HUES6 (cell line): ENCODE results near the gene AK4.

Experiments
- H3K27ac ChIP-seq: 2 replicates; pipeline ENCODE4 v1.7.0; 2013; ENCODE audit warnings: low read depth, mild to moderate bottlenecking, low read length, inconsistent platforms
- H3K27me3 ChIP-seq: 2 replicates; pipeline ENCODE4 v1.6.1; 2013; ENCODE audit warnings: low read length; ENCODE audit not compliant: control insufficient read depth, insufficient read depth
- H3K36me3 ChIP-seq: 2 replicates; pipeline ENCODE4 v1.6.1; 2013; ENCODE audit warnings: low read length; ENCODE audit not compliant: control insufficient read depth, insufficient read depth
- H3K4me1 ChIP-seq: 2 replicates; pipeline ENCODE4 v1.6.1; 2013; ENCODE audit warnings: low read length; ENCODE audit not compliant: control insufficient read depth, insufficient read depth
- H3K4me3 ChIP-seq: 2 replicates; pipeline ENCODE4 v1.5.1; 2013; ENCODE audit warnings: low read depth, low read length
- H3K9ac ChIP-seq: one replicate; pipeline ENCODE4 v1.6.1; 2013; ENCODE audit warnings: mild to moderate bottlenecking, low read length
- H3K9me3 ChIP-seq: 2 replicates; pipeline ENCODE4 v1.6.1; 2013; ENCODE audit warnings: low read depth, low read length; ENCODE audit not compliant: control insufficient read depth, insufficient read depth

Gene AK4

GRCh38 chr1:65254320-65255034 lies 106.5 kb downstream of the AK4 start:
- H3K9me3 ChIP-seq = no peaks in the 10 kb centered on the region
- no peak overlapping the region for H3K27ac ChIP-seq
- H3K4me1 ChIP-seq = peaks cover 10% of the 10 kb centered on the region
- H3K36me3 ChIP-seq = no peaks in the 10 kb centered on the region
- H3K9ac ChIP-seq = peak overlapping the region; percentile 66
- peak overlapping the region; percentile 85 for H3K4me3 ChIP-seq
- H3K27me3 ChIP-seq = peaks cover 24% of the 10 kb centered on the region

GRCh38 chr1:65255035-65255655 lies 107.1 kb downstream of the AK4 start:
- Histone ChIP-seq H3K4me3 (peak overlapping the region; percentile 85), H3K9me3 (no peaks in the 10 kb centered on the region), H3K27me3 (peaks cover 24% of the 10 kb centered on the region), H3K36me3 (no peaks in the 10 kb centered on the region), H3K27ac (no peak overlapping the region), H3K4me1 (peaks cover 10% of the 10 kb centered on the region), H3K9ac (peak overlapping the region; percentile 66)

GRCh38 chr1:65255656-65256050 lies 107.7 kb downstream of the AK4 start:
- peaks cover 12% of the 10 kb centered on the region for H3K4me1 ChIP-seq
- peak overlapping the region; percentile 85 for H3K4me3 ChIP-seq
- H3K9me3 ChIP-seq = no peaks in the 10 kb centered on the region
- peaks cover 24% of the 10 kb centered on the region for H3K27me3 ChIP-seq
- H3K9ac ChIP-seq = no peak overlapping the region
- no peak overlapping the region for H3K27ac ChIP-seq
- H3K36me3 ChIP-seq = no peaks in the 10 kb centered on the region

GRCh38 chr1:65256860-65257708 lies 109.1 kb downstream of the AK4 start:
- Histone ChIP-seq H3K4me3 (no peak overlapping the region), H3K9me3 (no peaks in the 10 kb centered on the region), H3K4me1 (peaks cover 14% of the 10 kb centered on the region), H3K27ac (no peak overlapping the region), H3K9ac (no peak overlapping the region), H3K36me3 (no peaks in the 10 kb centered on the region), H3K27me3 (peaks cover 24% of the 10 kb centered on the region)

- Histone ChIP-seq H3K9ac (no peak overlapping the region), H3K9me3 (no peaks in the 10 kb centered on the region), H3K4me3 (no peak overlapping the region)
Observed at GRCh38 chr1:65258106-65258505, 110.1 kb downstream of the AK4 start.

GRCh38 chr1:65259816-65260215 lies 111.8 kb downstream of the AK4 start:
- no peaks in the 10 kb centered on the region for H3K36me3 ChIP-seq
- no peaks in the 10 kb centered on the region for H3K9me3 ChIP-seq
- no peak overlapping the region for H3K9ac ChIP-seq
- H3K27me3 ChIP-seq = peaks cover 13% of the 10 kb centered on the region
- peaks cover 18% of the 10 kb centered on the region for H3K4me1 ChIP-seq
- H3K27ac ChIP-seq = no peak overlapping the region
- no peak overlapping the region for H3K4me3 ChIP-seq

More at GRCh38 chr1:65258106-65258505, 110.1 kb downstream of the AK4 start:
- Histone ChIP-seq H3K27ac (no peak overlapping the region), H3K36me3 (no peaks in the 10 kb centered on the region), H3K4me1 (peaks cover 14% of the 10 kb centered on the region), H3K27me3 (peaks cover 23% of the 10 kb centered on the region)

- H3K27me3 ChIP-seq = peaks cover 1% of the 10 kb centered on the region; the same call in 1 of the 2 replicates
- no peak overlapping the region for H3K27ac ChIP-seq
- peaks cover 8% of the 10 kb centered on the region for H3K4me1 ChIP-seq
- H3K4me3 ChIP-seq = no peak overlapping the region
- no peaks in the 10 kb centered on the region for H3K9me3 ChIP-seq
- no peaks in the 10 kb centered on the region for H3K36me3 ChIP-seq
- H3K9ac ChIP-seq = no peak overlapping the region
Observed at GRCh38 chr1:65260851-65261473, 113.0 kb downstream of the AK4 start.

- H3K36me3 ChIP-seq = no peaks in the 10 kb centered on the region
- peaks cover 17% of the 10 kb centered on the region for H3K4me1 ChIP-seq
- H3K9me3 ChIP-seq = no peaks in the 10 kb centered on the region
- no peak overlapping the region for H3K27ac ChIP-seq
- peaks cover 7% of the 10 kb centered on the region for H3K27me3 ChIP-seq
- no peak overlapping the region for H3K9ac ChIP-seq
- no peak overlapping the region for H3K4me3 ChIP-seq
Observed at GRCh38 chr1:65263286-65263685, 115.3 kb downstream of the AK4 start.

GRCh38 chr1:65264197-65264929 lies 116.4 kb downstream of the AK4 start:
- H3K9me3 ChIP-seq = no peaks in the 10 kb centered on the region
- H3K4me3 ChIP-seq = peak overlapping the region; percentile 62
- H3K4me1 ChIP-seq = peaks cover 18% of the 10 kb centered on the region
- H3K27ac ChIP-seq = no peak overlapping the region
- H3K9ac ChIP-seq = no peak overlapping the region
- H3K36me3 ChIP-seq = no peaks in the 10 kb centered on the region
- peaks cover 7% of the 10 kb centered on the region for H3K27me3 ChIP-seq

- Histone ChIP-seq H3K27ac (no peak overlapping the region), H3K27me3 (peaks cover 7% of the 10 kb centered on the region), H3K4me1 (peaks cover 18% of the 10 kb centered on the region), H3K9me3 (no peaks in the 10 kb centered on the region), H3K9ac (peak overlapping the region; percentile 77), H3K4me3 (peak overlapping the region; percentile 62), H3K36me3 (no peaks in the 10 kb centered on the region)
Observed at GRCh38 chr1:65265296-65265650, 117.3 kb downstream of the AK4 start.
